Neuron (in vitro differentiated cells): ENCODE measurements around the gene CCDC6.
"Not testable (repeated sequence)": the region's sequence is repeated elsewhere in the genome, so short reads cannot be mapped to it uniquely, and the experiment has no call there.

Source experiments
- H2AFZ ChIP-seq: one replicate; pipeline ENCODE4 v1.6.1; 2013; ENCODE audit warnings: low read depth, mild to moderate bottlenecking, inconsistent platforms, low read length, moderate library complexity
- H3K27me3 ChIP-seq: one replicate; pipeline ENCODE4 v1.6.1; 2013; ENCODE audit warnings: low read length; ENCODE audit not compliant: insufficient read depth
- H3K36me3 ChIP-seq: one replicate; pipeline ENCODE4 v1.6.1; 2013; ENCODE audit warnings: low read length; ENCODE audit not compliant: insufficient read depth
- H3K4me1 ChIP-seq: one replicate; pipeline ENCODE4 v1.6.1; 2013; ENCODE audit warnings: low read length; ENCODE audit not compliant: insufficient read depth
- H3K4me3 ChIP-seq: 2 replicates; pipeline ENCODE4 v1.5.1; 2013; ENCODE audit warnings: mild to moderate bottlenecking, low read length, moderate library complexity
- H3K9me3 ChIP-seq: one replicate; pipeline ENCODE4 v1.6.1; 2013; ENCODE audit warnings: low read length

The CCDC6 gene

GRCh38 chr10:59803714-59804113, 102.6 kb downstream of the CCDC6 start:
- Histone ChIP-seq H3K4me3 (no peak overlapping the region), H3K4me1 (peaks cover 2% of the 10 kb centered on the region), H3K9me3 (no peaks in the 10 kb centered on the region), H2AFZ (no peak overlapping the region), H3K27me3 (no peaks in the 10 kb centered on the region), H3K36me3 (peaks cover 56% of the 10 kb centered on the region)

- Histone ChIP-seq H3K9me3 (no peaks in the 10 kb centered on the region), H3K27me3 (no peaks in the 10 kb centered on the region), H3K4me3 (no peak overlapping the region), H3K4me1 (peaks cover 2% of the 10 kb centered on the region), H3K36me3 (peaks cover 39% of the 10 kb centered on the region), H2AFZ (no peak overlapping the region)
Measured at GRCh38 chr10:59801171-59801570, 105.2 kb downstream of the CCDC6 start.

DNA sequence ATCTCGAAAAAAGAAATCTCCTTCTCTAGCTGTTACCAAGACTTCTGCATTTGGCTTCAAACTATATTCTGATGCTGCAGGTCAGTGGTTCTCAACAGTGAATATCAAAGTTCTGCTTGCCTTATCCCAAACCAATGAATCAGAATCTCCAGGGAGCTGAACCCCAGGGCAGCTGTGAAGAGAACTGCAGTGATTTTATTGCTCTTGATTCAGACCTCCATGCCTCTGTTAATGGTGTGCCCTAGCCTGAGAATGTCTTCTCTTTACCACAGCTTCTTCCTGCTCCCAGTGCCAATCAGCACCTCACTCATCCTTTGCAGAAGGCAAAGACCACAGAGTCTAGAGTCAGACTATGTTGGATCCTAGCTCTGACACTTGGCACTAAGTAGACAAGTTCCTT, 106.9 kb downstream of the CCDC6 start:
- peaks cover 2% of the 10 kb centered on the region for H3K4me1 ChIP-seq
- no peaks in the 10 kb centered on the region for H3K9me3 ChIP-seq
- no peak overlapping the region for H2AFZ ChIP-seq
- peaks cover 29% of the 10 kb centered on the region for H3K36me3 ChIP-seq
- H3K27me3 ChIP-seq: no peaks in the 10 kb centered on the region
- no peak overlapping the region for H3K4me3 ChIP-seq

DNA sequence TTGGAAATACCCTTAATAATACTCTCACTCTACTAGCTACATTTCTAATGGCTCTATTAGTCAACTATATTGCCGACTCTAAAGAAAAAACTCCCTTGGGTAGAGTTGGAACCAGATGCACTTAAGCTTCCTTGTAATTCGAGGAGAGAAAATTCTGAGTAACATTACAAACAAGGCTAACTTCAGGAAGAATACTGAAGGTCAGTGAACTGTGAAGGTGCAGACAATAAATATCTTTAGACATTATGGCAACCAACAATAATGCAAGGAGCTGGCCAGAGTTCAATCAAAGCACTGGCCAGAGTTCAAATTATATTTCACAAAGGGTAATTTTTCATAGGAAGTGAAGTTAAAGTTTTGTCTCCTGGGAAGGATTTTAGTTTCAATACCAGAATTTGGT, 112.4 kb downstream of the CCDC6 start:
- no peak overlapping the region for H2AFZ ChIP-seq
- H3K9me3 ChIP-seq: peaks cover 2% of the 10 kb centered on the region
- H3K4me3 ChIP-seq: no peak overlapping the region
- no peaks in the 10 kb centered on the region for H3K27me3 ChIP-seq
- H3K4me1 ChIP-seq: no peaks in the 10 kb centered on the region
- peaks cover 43% of the 10 kb centered on the region for H3K36me3 ChIP-seq

GRCh38 chr10:59792812-59793211, 113.5 kb downstream of the CCDC6 start:
- no peak overlapping the region for H3K4me3 ChIP-seq
- H3K36me3 ChIP-seq: peaks cover 40% of the 10 kb centered on the region
- no peaks in the 10 kb centered on the region for H3K4me1 ChIP-seq
- no peaks in the 10 kb centered on the region for H3K27me3 ChIP-seq
- peaks cover 2% of the 10 kb centered on the region for H3K9me3 ChIP-seq
- no peak overlapping the region for H2AFZ ChIP-seq

DNA sequence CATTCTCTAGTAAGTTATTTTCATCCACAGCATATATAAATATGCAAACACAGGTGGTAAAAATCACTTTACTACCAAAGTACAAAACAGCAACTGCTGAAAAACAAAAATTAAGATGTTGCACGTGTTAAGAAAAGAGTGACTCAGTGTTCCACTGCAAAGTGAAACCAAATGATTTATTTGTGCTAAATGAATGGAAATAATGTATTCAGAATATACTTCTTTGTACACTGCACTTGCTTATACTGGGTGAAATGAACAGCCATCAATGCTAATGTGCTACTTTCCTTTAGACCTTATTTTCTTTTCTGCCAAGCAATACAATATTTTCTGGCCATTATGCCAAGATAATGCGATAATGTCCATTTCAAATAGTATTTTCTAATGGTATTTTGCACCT, 114.8 kb downstream of the CCDC6 start:
- no peaks in the 10 kb centered on the region for H3K4me1 ChIP-seq
- peaks cover 2% of the 10 kb centered on the region for H3K9me3 ChIP-seq
- no peak overlapping the region for H3K4me3 ChIP-seq
- no peak overlapping the region for H2AFZ ChIP-seq
- no peaks in the 10 kb centered on the region for H3K27me3 ChIP-seq
- H3K36me3 ChIP-seq: peaks cover 40% of the 10 kb centered on the region

DNA sequence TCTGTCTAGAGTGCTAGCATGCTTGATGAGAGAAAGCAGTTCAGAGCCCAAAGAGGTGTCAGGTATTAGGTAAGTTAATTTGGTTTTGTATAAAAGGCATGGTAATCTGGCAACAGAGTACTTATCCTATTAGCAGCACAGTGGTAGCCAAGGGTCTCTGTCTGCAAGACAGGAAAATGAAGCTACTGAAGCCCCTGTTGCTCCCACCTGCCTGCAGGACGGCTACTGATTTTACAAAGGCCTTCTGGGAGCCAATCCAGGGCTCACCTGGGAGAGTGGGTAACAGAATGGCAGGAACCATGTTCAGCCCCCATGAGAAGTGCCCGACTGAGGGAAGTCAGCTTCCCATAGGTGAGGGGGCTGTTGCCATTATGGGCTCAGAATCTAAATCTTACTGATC, 116.3 kb downstream of the CCDC6 start:
- peaks cover 40% of the 10 kb centered on the region for H3K36me3 ChIP-seq
- H3K9me3 ChIP-seq, H3K4me3 ChIP-seq, H3K4me1 ChIP-seq, H2AFZ ChIP-seq, H3K27me3 ChIP-seq: not testable (repeated sequence)

- H3K9me3 ChIP-seq, H3K4me1 ChIP-seq, H3K27me3 ChIP-seq, H3K4me3 ChIP-seq, H2AFZ ChIP-seq: not testable (repeated sequence)
- H3K36me3 ChIP-seq: peaks cover 30% of the 10 kb centered on the region
Measured at GRCh38 chr10:59788914-59789313, 117.4 kb downstream of the CCDC6 start.

- not testable (repeated sequence) for H2AFZ ChIP-seq, H3K27me3 ChIP-seq, H3K4me1 ChIP-seq, H3K4me3 ChIP-seq, H3K9me3 ChIP-seq
- H3K36me3 ChIP-seq: peaks cover 13% of the 10 kb centered on the region
Measured at GRCh38 chr10:59787032-59787431, 119.3 kb downstream of the CCDC6 start.

DNA sequence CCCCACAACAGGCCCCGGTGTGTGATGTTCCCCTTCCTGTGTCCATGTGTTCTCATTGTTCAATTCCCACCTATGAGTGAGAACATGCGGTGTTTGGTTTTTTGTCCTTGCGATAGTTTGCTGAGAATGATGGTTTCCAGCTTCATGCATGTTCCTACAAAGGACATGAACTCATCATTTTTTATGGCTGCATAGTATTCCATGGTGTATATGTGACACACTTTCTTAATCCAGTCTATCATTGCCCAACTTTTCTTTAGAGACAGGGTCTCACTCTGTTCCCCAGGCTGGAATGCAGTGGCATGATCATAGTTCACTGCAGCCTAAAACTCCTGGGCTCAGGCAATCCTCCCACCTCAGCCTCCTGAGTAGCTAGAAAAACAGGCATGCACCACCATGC, 120.9 kb downstream of the CCDC6 start:
- H3K9me3 ChIP-seq, H3K36me3 ChIP-seq, H2AFZ ChIP-seq, H3K4me1 ChIP-seq, H3K4me3 ChIP-seq, H3K27me3 ChIP-seq: not testable (repeated sequence)

GRCh38 chr10:59781511-59781910, 124.8 kb downstream of the CCDC6 start:
- H3K27me3 ChIP-seq: no peaks in the 10 kb centered on the region
- no peaks in the 10 kb centered on the region for H3K36me3 ChIP-seq

GRCh38 chr10:59779756-59780533, 126.4 kb downstream of the CCDC6 start:
- Histone ChIP-seq H3K27me3 (no peaks in the 10 kb centered on the region), H2AFZ (no peak overlapping the region), H3K36me3 (no peaks in the 10 kb centered on the region), H3K4me3 (no peak overlapping the region), H3K4me1 (no peaks in the 10 kb centered on the region), H3K9me3 (peaks cover 3% of the 10 kb centered on the region)

More at GRCh38 chr10:59781511-59781910, 124.8 kb downstream of the CCDC6 start:
- Histone ChIP-seq H3K4me3 (no peak overlapping the region), H2AFZ (no peak overlapping the region), H3K9me3 (peaks cover 3% of the 10 kb centered on the region), H3K4me1 (no peaks in the 10 kb centered on the region)

- Histone ChIP-seq H3K36me3 (no peaks in the 10 kb centered on the region), H3K27me3 (no peaks in the 10 kb centered on the region), H3K9me3 (peaks cover 5% of the 10 kb centered on the region), H3K4me1 (no peaks in the 10 kb centered on the region), H2AFZ (no peak overlapping the region), H3K4me3 (no peak overlapping the region)
Measured at GRCh38 chr10:59774451-59774850, 131.9 kb downstream of the CCDC6 start.

DNA sequence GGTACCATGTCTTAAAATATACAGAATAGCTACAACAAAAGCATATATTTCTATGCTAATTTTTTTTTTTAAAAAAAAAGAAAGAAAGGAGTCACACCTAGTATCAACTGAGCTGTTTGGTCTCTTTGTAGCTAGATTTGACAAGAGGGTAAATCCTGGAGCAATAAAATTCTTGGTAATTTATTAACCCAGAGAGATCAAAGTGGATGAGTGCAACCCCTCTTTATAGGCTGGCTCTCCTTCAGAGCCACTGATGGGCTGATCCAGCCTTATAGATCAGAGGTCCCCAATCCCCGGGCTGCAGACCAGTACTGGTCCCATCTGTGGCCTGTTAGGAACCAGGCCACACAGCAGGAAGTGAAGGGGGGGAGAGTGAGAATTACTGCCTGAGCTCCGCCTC, 133.3 kb downstream of the CCDC6 start:
- no peak overlapping the region for H3K4me3 ChIP-seq

More for the DNA sequence above, 133.3 kb downstream of the CCDC6 start:
- Histone ChIP-seq H3K9me3 (peaks cover 5% of the 10 kb centered on the region), H3K36me3 (no peaks in the 10 kb centered on the region), H3K4me1 (no peaks in the 10 kb centered on the region), H2AFZ (no peak overlapping the region), H3K27me3 (no peaks in the 10 kb centered on the region)
